Brain microvascular endothelial cell (primary cell): ENCODE results near the gene NLRP8.

Experiments
- DNase-seq: peaks from one replicate; pipeline ENCODE4 v3.0.0-alpha.2; 2020
- H3K27ac ChIP-seq: fragments of 250-450 bp; sonication (Bioruptor Pico); 2 replicates; pipeline ENCODE4 v1.5.1; 2020; ENCODE audit warnings: mild to moderate bottlenecking, moderate library complexity
- H3K27me3 ChIP-seq: fragments of 250-450 bp; sonication (Bioruptor Pico); replicated peaks from 2 replicates; pipeline ENCODE4 v1.5.1; 2020; ENCODE audit warnings: mild to moderate bottlenecking
- H3K36me3 ChIP-seq: fragments of 250-450 bp; sonication (Bioruptor Pico); replicated peaks from 2 replicates; pipeline ENCODE4 v1.5.1; 2020; ENCODE audit warnings: mild to moderate bottlenecking
- H3K4me3 ChIP-seq: 2 replicates; pipeline ENCODE4 v1.5.1; 2011; ENCODE audit warnings: low read depth, mild to moderate bottlenecking, control low read depth, low read length, moderate library complexity
- CTCF ChIP-seq: IDR thresholded peaks from 2 replicates; pipeline ENCODE4 v1.5.1; 2011; ENCODE audit warnings: low read depth, mild to moderate bottlenecking, moderate library complexity, low read length, control low read depth, inconsistent platforms; ENCODE audit errors: missing control alignments
- in situ Hi-C: cut with HindIII; loops from 2 replicates; pipeline ENCODE4 v1.10.0; 2017; ENCODE audit warnings: low sequenced_read_pairs, low pct_ligation_motif_present

The NLRP8 gene

GRCh38 chr19:55956431-55956830 is 8.8 kb downstream of the NLRP8 start:
- no peak overlapping the region for H3K27ac ChIP-seq
- TF ChIP-seq CTCF = no peak
- no peak for DNase-seq
- no peaks in the 10 kb centered on the region for H3K27me3 ChIP-seq
- in situ Hi-C loops = no loop called here
- H3K4me3 ChIP-seq = no peak overlapping the region
- H3K36me3 ChIP-seq = no peaks in the 10 kb centered on the region

GRCh38 chr19:55958356-55958755 is 10.7 kb downstream of the NLRP8 start:
- H3K36me3 ChIP-seq = no peaks in the 10 kb centered on the region
- no peaks in the 10 kb centered on the region for H3K27me3 ChIP-seq
- no peak for DNase-seq
- no peak for TF ChIP-seq CTCF
- H3K4me3 ChIP-seq = no peak overlapping the region
- in situ Hi-C loops = no loop called here
- no peak overlapping the region for H3K27ac ChIP-seq

- in situ Hi-C loops = no loop called here
- no peaks in the 10 kb centered on the region for H3K27me3 ChIP-seq
- H3K4me3 ChIP-seq = no peak overlapping the region
- H3K27ac ChIP-seq = no peak overlapping the region
- TF ChIP-seq CTCF = no peak
- H3K36me3 ChIP-seq = no peaks in the 10 kb centered on the region
- no peak for DNase-seq
Measured at GRCh38 chr19:55959996-55960675, 12.5 kb downstream of the NLRP8 start.

- in situ Hi-C loops = no loop called here
- DNase-seq = no peak
- Histone ChIP-seq H3K4me3 (no peak overlapping the region), H3K27ac (no peak overlapping the region), H3K36me3 (no peaks in the 10 kb centered on the region), H3K27me3 (no peaks in the 10 kb centered on the region)
- no peak for TF ChIP-seq CTCF
Measured at GRCh38 chr19:55962186-55962585, 14.6 kb downstream of the NLRP8 start.

GRCh38 chr19:55973982-55974381 is 26.4 kb downstream of the NLRP8 start:
- Histone ChIP-seq H3K27ac (no peak overlapping the region), H3K4me3 (no peak overlapping the region), H3K36me3 (no peaks in the 10 kb centered on the region), H3K27me3 (no peaks in the 10 kb centered on the region)
- no peak for TF ChIP-seq CTCF
- in situ Hi-C loops = no loop called here
- DNase-seq = no peak

- Histone ChIP-seq H3K27ac (no peak overlapping the region), H3K4me3 (no peak overlapping the region), H3K36me3 (no peaks in the 10 kb centered on the region), H3K27me3 (no peaks in the 10 kb centered on the region)
- in situ Hi-C loops = no loop called here
- TF ChIP-seq CTCF = no peak
- DNase-seq = no peak
Measured at GRCh38 chr19:55980415-55980814, 32.8 kb downstream of the NLRP8 start.
